ENCODE results near the gene EVA1B.

DNA sequence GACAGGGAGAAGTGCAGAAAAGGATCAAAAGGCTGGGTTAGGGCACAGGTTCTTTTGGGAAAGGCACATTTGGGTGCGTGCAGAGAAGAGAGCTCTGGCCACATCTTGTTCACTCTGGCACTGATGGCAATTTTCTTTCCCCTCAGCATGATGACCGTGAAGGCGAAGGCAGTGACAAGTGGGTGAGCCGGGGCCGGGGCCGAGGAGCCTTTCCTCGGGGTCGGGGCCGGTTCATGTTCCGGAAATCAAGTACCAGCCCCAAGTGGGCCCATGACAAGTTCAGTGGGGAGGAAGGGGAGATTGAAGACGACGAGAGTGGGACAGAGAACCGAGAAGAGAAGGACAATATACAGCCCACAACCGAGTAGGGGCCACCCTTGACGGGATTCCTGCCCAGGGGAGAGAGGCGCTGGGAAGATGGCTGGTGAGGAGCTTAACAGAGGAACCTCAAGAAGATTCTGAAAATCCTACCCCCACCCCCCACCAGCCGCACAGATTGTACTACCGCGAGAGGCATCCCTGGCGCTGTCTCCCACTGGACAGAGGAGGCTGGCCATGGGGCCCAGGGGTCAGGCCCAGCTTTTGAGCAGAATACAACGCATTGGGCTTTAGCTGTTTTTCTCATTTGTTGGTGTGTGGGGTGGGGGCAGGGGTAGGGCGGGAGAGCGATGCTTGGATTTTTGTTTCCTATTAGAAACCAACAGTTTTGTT lies 19.6 kb downstream of the EVA1B start:
- TF ChIP-seq, protein P1, sequence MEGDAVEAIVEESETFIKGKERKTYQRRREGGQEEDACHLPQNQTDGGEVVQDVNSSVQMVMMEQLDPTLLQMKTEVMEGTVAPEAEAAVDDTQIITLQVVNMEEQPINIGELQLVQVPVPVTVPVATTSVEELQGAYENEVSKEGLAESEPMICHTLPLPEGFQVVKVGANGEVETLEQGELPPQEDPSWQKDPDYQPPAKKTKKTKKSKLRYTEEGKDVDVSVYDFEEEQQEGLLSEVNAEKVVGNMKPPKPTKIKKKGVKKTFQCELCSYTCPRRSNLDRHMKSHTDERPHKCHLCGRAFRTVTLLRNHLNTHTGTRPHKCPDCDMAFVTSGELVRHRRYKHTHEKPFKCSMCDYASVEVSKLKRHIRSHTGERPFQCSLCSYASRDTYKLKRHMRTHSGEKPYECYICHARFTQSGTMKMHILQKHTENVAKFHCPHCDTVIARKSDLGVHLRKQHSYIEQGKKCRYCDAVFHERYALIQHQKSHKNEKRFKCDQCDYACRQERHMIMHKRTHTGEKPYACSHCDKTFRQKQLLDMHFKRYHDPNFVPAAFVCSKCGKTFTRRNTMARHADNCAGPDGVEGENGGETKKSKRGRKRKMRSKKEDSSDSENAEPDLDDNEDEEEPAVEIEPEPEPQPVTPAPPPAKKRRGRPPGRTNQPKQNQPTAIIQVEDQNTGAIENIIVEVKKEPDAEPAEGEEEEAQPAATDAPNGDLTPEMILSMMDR (IDR thresholded peaks at IDR 0.05; ENCODE audit: poor library complexity), result no peak
- no peak for TF ChIP-seq EZH2phosphoT487 (IDR thresholded peaks at IDR 0.05; ENCODE audit: low read depth, severe bottlenecking, unreplicated experiment)
- no peak for TF ChIP-seq EZH2 (IDR thresholded peaks at IDR 0.05; ENCODE audit: borderline replicate concordance)

Data from hepatocyte (in vitro differentiated cells).